ENCODE measurements around the gene CAMKK1.
"Not testable (repeated sequence)": the region's sequence is repeated elsewhere in the genome, so short reads cannot be mapped to it uniquely, and the experiment has no call there.

Gene CAMKK1

DNA sequence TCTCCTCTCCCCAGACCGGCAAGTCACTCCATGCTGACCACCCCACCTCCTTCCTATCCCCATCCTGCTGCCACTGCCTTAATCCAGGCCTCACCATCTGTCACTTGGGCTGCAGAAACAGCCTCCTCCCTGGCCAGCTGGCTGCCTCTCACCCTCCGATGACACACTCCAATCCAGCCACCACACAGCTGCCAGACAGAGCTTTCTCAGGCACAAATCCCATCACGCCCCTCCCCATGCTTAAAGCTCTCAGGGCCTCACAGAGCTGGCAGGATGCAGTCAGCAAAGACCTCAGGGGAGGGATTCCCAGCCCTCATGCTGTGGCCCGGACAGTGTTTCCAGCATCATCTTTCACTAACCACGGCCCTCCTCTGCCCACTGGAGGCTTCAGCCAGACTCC lies 13.7 kb downstream of the CAMKK1 start:
- DNase-seq (ENCODE audit: low read depth): no peak

DNA sequence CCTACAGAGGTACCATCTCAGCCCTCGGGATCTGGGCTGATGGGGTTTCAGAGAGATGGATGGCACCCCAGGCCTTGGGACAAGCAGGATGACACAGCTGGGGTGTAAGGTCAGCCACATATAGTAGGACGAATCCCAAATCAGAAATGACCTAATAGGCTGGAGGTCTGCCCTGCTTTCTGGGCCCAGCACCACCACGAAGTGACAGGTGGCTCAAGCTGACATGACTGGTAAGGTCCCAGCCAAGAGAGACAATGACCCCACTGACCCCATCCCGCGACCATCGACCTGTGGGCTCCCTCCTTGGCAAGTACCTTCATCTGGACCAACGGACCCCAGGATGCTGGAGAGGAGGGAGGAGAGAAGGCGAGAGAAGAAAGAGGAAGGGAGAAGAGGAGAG lies 15.6 kb downstream of the CAMKK1 start:
- DNase-seq (ENCODE audit: low read depth): no peak

DNA sequence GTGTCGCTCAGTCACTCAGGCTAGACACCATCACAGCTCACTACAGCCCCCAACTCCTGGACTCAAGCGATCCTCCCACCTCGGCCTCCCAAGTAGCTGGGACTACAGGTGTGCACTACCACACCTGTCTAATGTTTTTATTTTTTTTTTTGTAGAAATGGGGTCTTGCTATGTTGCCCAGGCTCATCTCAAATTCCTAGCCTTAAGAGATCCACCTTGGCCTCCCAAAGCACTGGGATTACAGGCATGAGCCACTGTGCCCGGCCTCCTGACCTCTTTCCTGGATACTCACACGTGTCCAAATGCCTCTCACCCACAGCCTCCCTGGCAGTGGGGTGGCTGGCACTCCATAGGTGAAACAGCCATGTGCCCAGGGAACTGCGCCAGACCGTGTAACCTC lies 17.5 kb downstream of the CAMKK1 start:
- no peak for DNase-seq (ENCODE audit: low read depth)

DNA sequence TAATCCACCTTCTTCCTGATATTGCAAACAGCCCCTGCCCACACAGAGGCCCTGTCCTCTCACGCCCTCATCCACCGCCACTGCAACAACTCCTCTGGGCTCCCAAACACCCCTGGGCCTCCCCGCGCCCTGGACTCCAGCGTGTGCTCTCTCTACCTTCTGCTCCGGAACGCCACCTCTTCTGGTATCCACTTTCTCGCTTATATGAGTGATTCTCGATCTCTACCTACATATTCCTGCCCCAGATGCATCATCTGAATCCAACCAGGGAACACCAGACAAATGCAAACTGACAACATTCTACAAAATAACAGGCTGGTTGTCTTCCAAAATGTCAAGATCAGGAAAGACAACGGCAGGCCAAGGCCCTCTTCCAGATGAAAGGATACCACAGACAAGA lies 19.0 kb downstream of the CAMKK1 start:
- no peak for DNase-seq (ENCODE audit: low read depth)

DNA sequence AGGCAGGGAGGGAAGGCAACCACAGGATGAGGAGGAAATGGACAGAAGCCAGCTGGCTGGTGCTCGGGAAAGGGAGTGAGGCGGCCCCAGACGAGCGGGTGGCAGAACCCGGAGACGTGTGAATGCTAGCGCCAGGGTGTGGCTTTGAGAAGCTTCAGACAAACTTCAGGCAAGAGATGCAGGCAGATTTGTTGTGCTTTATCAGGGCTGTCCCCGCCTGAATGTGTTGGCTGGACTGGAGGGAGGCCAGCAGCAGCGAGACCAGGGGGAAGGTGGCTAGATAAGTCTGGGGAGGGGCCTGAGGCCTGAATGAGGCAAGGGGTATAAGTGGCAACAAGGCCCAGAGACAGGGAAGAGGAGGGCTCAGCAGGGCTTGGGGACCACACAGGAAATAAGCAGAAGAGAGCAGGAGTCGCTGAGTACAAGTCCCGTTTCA lies 22.0 kb downstream of the CAMKK1 start:
- no peak for DNase-seq (ENCODE audit: low read depth)

DNA sequence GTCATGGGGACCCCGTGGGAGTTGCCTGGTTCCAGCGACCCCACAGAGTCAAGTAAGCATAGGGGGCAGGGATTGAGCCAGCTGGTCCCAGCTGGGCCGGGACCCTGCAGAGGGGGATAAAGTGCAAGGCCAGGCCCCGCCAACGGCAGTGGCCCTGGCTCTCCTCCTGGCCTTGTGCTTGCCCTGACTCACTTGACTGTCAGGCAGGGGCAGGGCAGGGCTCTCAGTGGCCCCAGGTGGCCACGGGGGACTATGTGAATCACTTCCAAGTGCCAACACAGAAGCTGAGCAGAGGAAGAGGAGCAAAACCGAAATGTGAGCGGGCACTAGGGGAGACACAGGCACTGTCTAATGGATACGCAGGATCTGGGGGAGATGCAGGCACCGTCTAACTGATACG lies 25.2 kb downstream of the CAMKK1 start:
- no peak for DNase-seq (ENCODE audit: low read depth)

DNA sequence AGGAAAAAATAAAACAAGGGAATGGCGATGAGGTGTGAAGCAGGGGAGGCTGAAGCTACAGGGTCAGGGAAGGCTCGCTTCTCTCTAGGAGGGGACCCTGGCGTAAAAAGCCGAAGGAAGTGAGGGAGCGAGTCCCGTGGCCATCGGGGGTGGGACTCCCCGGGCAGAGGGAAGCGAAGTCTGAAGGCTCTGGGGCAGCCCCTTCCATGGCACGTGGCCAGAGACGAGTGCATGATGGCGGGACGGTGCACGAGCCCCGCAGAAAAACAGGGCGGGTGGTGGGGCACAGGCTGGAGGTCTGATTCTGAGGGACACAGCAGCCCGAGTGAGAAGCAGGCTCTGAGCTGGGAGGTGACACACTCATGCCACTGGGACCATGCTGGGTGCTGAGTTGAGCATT lies 25.7 kb downstream of the CAMKK1 start:
- no peak for DNase-seq (ENCODE audit: low read depth)

DNA sequence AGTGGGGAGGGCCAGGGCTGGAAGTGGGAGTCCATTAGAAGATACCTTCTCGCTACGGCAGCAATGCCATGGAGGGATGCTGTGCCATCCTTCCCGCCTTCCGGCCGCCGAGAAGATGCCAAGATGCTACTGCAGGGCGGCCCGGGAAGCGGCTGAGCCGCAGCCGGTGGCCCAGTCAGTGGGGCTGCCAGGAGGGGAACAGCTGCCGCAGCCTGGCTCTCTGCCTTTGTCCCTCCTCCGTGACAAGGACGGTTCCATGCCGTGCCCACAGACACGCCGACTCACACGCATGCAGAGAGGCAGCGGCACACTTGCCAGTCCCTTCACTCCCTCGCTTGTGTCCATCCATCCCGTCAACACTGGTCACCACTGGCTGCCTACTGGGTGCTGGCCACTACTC lies 26.6 kb downstream of the CAMKK1 start:
- DNase-seq (ENCODE audit: low read depth): no peak

DNA sequence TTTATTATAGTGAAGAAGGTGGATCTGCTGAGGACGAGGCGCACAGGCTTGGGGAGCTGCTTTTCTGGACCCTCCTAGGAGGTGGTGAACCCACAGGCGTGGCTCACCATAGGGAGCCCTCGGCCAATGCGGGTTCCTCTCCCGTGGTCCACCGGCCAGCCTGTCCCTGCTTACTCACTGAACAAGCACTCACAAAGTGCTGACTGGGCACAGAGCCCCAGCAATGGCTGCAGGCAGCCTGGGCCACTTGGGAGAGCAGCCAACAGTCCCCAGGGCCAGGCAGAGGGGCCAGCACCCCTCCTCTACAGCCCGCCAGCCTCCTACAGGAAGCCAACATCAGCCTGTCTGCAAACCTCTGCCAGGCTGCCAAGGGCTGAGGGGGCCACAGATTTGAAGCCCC lies 27.7 kb downstream of the CAMKK1 start:
- no peak for DNase-seq (ENCODE audit: low read depth)

DNA sequence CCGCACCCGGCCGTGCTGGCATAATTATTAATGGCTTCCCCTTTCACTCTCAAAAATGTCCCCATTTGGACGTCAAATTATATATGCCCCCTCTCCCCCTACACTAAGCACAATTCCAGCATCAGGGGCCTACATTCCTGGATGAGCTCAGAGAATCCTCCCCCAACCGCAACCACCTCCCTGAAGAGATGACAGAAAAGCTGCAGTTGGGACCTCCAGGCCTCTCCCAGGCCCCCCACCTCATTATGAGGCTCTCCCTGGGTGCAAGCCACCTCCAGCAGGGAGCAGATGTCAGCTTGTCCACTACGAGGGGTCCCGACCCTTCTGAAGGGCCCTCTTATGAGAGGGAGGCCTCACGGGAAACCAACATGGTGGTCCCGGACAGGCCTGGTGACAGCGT lies 28.3 kb downstream of the CAMKK1 start:
- no peak for DNase-seq (ENCODE audit: low read depth)

DNA sequence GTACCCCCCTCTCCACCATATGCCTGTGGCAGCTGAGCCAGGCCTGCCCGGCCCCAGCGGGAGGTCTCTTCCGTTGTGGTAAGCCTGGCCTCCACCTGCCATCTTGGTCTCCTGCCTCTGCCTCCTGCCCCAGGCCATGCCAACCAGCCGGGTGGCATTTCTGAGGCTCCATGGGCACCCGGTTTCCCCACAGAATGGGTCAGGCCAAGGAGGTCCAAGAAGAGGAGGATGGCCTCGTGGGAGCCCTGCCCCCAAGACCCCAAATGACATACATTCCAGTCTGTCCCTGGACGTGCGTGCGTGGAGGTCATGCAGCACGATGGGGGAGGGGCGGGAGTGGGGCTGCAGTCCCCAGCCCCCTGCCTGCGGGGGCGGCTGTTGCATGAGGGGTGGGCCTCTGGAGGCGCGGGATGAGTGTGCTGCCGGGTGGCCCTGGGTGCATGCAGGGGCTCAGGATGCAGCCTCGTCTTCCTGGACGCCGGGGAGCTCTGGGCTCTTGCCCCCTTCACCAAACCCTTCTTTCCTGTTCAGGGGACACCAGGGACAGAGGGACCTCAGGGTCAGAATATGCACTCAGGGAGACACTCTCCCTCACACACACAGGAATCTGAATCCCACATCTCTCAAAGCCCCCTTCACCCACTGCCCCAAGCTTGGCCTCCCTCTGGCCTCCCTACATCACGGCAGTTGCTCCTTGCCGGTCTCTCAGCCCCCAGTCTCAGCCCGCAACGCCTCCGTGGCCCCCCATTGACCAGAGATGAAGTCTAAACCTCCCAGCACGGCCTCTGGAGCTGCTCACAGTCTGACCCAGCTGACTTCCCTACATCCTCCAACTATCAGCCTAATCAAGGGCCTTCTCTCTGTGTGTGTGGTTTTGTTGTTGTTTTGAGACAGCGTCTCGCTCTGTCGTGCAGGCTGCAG lies 30.8 kb downstream of the CAMKK1 start:
- DNase-seq (ENCODE audit: low read depth): no peak

DNA sequence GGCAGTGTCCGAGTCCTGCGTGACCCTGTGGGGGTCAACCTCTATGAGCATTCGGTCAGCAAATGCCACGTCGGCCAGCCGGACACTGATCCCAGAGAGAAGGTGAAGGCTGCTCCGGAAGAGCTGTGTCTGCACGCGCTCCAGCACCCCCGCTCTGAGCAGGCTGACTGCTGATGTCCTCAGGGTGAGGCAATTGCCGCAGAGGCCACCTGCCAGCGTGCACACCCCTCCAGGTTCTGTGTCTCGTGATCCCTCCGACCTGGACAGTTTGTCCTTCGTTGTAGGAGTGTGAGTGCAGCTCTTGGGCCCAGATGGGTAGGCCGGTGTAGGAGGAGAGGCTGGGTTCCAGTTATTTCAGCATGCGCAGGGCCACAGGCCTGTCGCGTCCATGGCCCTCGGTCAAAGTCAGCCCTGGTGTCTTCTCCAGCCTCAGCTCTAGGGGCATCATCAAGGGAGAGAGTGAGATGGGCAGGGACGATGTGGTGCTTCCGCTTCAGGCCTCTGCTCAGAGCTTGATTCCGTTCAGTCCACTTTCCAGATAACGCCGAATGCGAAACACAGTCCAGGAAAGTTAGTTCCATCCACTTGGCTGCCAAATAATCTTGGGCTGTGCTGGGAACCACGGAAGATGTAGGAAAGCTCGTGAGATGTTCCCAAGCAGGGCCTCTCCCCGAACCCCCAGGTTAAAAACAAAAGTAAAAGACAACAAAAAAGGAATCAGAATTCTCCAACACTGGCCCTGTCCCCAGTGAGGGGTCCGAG lies 31.7 kb downstream of the CAMKK1 start:
- no peak for DNase-seq (ENCODE audit: low read depth)

DNA sequence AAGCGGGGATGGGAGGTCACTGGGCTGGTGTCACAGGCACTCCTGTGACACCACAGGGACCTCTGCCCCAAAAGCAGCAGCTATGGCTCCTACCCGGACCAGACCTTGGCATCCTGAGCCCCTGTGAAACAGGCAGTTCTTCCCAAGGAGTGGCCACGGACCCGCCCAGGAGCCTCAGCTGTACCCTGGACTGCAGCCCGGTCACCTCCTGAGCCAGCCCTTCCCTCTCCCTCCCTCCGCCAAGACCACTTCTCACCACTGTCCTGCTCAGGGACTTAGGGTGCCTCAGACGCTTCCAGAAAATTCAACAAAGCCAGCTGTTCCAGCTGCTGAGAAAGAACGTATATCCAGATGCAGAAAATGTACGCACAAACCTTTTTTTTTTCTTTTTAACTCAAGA lies 32.9 kb downstream of the CAMKK1 start:
- no peak for DNase-seq (ENCODE audit: low read depth)

DNA sequence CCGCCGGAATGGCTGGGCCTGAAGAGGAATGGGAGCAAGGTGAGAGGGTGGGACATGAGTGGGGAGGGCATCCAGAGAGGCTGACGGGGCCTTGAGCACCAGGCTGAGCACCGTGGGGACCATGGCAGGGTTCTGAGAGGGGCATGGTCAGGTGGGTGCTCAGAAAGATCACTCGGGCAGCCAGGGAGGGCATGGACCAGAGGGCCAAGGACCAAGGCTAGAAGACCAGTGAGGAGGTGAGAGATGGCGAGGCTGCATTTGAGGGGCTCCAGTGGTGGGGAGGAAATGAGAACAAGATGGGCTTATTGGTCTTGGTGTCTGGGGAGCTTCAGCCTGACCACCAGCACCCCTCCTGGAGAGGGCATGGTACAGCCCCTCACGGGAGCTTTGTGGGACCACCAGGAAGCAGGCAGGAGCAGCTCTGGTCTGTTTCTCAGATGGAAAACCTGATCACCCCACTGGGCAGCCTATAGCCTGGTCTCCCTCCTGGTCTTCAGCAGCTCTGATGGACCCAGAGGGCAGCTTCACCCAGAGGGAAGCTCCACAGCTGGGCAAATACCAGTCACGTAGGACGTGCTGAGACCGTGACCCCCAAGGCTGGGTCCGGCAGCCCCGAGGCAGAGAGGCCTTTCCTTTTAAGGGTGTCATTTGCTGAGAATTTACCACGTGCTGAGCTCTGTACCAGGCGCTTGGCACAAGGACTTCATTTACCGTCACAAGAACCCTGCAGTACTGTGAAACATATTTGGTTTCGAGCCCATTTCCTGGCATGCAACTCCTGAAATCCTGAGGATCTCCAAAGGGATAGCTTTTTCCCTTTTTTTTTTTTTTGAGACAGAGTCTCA lies 35.4 kb downstream of the CAMKK1 start:
- no peak for DNase-seq (ENCODE audit: low read depth)

DNA sequence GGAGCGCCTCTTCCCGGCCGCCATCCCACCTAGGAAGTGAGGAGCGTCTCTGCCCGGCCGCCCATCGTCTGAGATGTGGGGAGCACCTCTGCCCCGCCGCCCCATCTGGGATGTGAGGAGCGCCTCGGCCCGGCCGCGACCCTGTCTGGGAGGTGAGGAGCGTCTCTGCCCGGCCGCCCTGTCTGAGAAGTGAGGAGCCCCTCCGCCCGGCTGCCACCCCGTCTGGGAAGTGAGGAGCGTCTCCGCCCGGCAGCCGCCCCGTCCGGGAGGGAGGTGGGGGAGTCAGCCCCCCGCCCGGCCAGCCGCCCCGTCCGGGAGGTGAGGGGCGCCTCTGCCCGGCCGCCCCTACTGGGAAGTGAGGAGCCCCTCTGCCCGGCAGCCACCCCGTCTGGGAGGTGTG lies 38.6 kb downstream of the CAMKK1 start:
- DNase-seq (ENCODE audit: low read depth): not testable (repeated sequence)

DNA sequence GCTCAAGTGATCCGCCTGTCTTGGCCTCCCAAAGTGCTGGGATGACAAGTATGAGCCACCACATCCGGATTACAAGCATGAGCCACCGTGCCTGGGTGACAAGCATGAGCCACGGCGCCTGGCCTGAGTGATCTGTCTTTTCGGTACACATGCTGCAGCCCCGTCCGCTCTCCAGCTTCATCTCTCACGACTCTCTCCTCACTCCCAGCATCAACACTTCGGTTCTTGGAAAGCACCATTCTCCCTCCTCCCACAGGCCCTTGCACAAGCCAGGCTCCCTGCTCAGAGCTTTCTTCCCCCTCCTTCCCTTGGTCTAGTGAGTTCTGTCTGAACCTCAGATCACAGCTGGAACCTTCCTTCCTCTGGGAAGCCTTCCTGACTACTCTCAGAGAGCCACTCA lies 40.3 kb downstream of the CAMKK1 start:
- DNase-seq (ENCODE audit: low read depth): no peak

DNA sequence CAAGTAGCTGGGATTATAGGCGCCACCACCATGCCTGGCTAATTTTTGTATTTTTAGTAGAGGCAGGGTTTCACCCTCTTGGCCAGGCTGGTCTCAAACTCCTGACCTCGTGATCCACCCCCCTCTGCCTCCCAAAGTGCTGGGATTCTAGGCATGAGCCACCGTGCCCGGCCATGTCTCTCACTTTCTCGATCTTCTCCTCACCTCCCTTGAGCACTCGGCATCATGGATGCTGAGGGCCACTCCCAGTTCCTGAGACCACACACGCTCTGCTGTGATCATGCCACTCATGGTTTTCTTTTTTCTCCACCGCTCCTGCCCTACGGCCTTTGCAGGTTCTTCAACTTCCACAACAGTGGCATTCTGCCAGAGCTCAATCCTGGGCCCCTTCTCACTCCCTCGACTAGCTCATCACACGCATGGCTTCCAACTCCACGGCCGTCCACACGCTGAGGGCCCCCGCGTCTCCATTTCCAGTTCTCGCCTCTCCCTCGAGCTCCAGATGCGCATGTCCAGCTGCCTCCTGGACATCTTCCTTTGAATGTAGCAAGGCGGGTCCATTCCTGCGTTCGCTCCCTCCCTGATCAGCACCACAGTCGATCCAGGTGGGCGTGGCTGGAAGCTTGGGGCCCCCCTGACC lies 41.3 kb downstream of the CAMKK1 start:
- no peak for DNase-seq (ENCODE audit: low read depth)

DNA sequence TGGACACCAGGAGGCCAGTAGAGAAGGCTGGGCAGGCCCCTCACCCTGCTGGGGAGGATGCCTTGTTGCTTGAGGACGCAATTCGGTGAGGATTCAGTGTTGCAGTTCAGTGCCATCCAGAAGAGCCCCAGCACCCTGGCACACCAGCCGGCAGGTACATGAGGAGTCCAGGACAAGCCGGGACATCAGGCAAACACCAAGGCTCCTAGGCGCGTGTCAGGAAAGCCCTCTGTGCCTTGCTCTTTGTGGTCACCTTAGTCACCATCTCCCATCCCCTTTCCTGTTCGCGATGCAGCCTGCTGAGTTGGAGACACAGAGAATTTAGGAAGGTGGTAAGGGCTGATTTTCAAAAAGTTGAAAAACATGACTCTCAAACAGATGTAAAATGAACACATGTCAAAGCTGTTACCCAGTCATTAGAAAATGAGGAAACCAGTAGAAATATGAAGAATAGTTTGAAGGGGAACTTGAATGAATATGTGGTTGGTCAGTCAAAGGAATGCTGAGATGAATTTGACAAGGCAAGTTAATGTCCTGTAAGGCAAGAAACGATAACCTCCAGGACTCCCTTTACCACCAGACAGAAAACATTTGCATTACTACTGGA lies 44.5 kb downstream of the CAMKK1 start:
- no peak for DNase-seq (ENCODE audit: low read depth)

DNA sequence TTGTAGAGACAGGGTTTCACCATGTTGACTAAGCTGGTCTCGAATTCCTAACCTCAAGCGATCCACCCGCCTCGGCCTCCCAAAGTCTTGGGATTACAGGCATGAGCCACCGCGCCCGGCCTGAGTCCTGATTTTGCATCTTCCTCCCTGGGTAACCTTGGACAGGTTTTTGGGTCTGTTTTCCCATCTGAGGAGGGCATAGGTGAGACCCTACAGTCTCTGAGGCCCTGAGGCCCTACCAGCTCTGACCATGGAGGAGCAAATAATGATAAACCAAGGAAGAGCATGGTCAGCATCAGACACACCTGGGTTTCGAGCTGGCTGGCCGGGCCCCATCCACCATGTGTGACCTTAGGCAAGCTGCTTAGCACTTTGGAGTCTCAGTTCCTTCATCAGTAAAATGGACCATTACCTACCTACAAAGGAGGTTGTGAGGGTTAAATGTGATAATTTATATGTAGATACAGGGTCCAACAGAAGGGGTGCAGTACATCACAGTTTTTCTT lies 45.6 kb downstream of the CAMKK1 start:
- no peak for DNase-seq (ENCODE audit: low read depth)

DNA sequence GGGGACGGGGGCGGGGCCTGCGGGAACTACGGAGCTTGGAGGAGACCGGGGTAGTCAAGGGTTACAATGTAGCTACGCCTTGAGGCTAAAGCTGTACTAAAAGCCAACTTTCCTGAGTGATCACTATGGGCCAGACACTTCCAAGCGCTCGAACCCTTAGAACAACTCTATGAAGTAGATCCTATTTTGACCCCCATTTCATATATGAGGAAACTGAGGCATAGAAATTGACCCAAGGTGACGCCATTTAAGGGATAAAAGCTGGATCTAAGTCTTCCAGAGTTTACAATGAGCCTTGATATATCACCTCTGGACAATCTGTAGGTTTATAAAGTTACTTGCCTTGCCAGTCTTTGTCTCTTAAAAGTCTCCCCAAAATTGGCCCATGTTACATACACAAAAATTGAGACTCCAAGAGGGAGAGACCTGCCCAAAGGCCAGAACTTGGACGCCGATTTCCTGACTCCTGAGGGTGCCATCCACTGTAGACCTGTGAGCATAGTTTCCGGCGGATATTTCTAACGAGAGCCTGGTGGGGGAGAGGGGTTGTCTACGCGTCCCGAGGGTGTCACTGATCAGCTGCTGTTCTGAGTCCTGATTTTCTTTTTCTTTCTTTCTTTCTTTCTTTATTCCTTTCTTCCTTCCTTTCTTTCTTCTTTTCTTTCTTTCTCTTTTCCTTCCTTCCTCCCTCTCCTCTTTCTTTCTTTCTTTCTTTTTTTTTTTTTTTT lies 46.3 kb downstream of the CAMKK1 start:
- no peak for DNase-seq (ENCODE audit: low read depth)
